RPMI7951 (cell line): ENCODE measurements around the gene GALNT14. TPM values are rescaled to one million over a fixed set of nuclear protein-coding genes. Genes with fewer than 3 reads are reported as not detected.

Source experiments
- total RNA-seq: library from RNA; depleted of rRNA; stranded (reverse); fragments of >200 nt; shearing (Covaris generic); gene quantifications from 2 replicates; pipeline ENCODE4 v1.2.3, GENCODE V29; 2014; rRNA removed

Gene GALNT14
- total RNA-seq, 1 experiment from 2014 or later, result 1.7 TPM

Other genes starting within 250 kb of the GALNT14 start
- gene CAPN14, start 79.1 kb upstream of the GALNT14 start, total RNA-seq, result 0.96 and 1.3 TPM in 2 replicates
- gene EHD3, start 95.7 kb upstream of the GALNT14 start, total RNA-seq, result 19.9 and 20.0 TPM in 2 replicates